Central memory CD8-positive, alpha-beta T cell (primary cell): ENCODE data around the gene RAB28.
A peak's percentile ranks its signal among the peaks of the same experiment; 100 is the strongest.

Experiments
- ATAC-seq: fragments of 150-1000 bp; cut with Tn5 transposase; replicated peaks from 2 replicates; pipeline ENCODE4 v1.10.0; 2022; ENCODE audit warnings: mild to moderate bottlenecking, moderate FRiP score, moderate number of reproducible peaks; ENCODE audit not compliant: poor library complexity, severe bottlenecking; ENCODE audit errors: extremely low read depth
- DNase-seq, 2 donors: peaks; one replicate each; pipeline ENCODE4 v3.0.0; 2021; ENCODE audit warnings: low spot score in 2 of 2
- H3K27ac Mint-ChIP-seq: one replicate; pipeline ENCODE4 v1.8.0; 2022; ENCODE audit warnings: low read depth, mild to moderate bottlenecking, moderate library complexity, mixed read lengths
- H3K27me3 Mint-ChIP-seq: one replicate; pipeline ENCODE4 v1.8.0; 2022; ENCODE audit warnings: mixed read lengths
- H3K36me3 Mint-ChIP-seq: one replicate; pipeline ENCODE4 v1.8.0; 2022; ENCODE audit warnings: mild to moderate bottlenecking, moderate library complexity, mixed read lengths; ENCODE audit not compliant: insufficient read depth
- H3K4me1 Mint-ChIP-seq: one replicate; pipeline ENCODE4 v1.8.0; 2022; ENCODE audit warnings: mixed read lengths
- H3K4me3 Mint-ChIP-seq: one replicate; pipeline ENCODE4 v1.8.0; 2022; ENCODE audit warnings: mild to moderate bottlenecking, moderate library complexity, mixed read lengths
- H3K9me3 Mint-ChIP-seq: one replicate; pipeline ENCODE4 v1.8.0; 2022; ENCODE audit warnings: mixed read lengths

RAB28 gene

DNA sequence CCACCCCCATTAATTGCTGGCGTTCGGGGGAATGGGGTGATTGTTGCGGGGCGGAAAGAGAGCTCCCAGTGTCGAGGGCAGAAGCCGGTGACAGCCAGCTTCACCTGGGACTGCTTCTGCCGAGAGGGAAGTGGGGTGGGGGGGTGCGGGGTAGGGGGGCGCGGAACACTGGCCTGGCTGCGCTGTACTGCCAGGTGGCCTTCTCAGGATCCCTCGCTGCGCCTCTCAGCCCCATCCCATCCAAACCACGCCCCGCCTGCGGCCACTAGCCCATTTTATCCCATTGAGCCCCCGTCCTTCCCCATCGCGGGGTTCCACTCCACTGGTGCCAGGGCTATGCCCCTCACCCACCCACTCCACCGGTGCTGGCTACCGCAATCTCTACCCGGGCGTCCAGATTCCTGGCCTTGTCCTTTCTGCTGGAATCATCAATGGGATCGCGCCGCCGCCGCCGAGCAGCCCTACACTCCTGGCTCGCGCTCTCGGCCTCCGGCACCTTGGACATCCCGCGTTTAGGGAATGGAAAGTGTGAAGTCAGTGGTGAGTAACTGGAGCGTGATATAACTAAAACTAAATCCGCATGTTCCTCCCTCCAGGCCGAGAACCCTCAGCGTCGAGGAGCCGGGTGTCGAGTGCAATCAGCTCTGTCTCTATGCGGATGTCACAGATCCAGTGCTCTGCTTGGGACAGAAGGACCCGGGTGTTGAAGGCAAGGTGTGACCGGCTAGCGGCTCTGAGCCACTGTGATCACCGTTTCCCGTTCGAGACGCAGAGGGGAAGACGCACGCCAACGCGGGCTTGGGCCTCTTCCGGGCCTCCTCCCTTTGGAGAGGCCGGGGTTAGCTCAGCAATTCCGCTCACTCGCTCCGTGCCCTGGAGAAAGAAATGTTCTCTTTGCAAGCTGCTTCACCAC is 39.7 kb upstream of the RAB28 start:
- H3K27me3 Mint-ChIP-seq: peaks cover 98% of the 10 kb centered on the region
- DNase-seq (no peak), ATAC-seq (no peak)
- peaks cover 16% of the 10 kb centered on the region for H3K4me1 Mint-ChIP-seq
- peaks cover 4% of the 10 kb centered on the region for H3K36me3 Mint-ChIP-seq
- H3K4me3 Mint-ChIP-seq: no peak overlapping the region
- peak overlapping the region; percentile 41 for H3K27ac Mint-ChIP-seq
- no peaks in the 10 kb centered on the region for H3K9me3 Mint-ChIP-seq

DNA sequence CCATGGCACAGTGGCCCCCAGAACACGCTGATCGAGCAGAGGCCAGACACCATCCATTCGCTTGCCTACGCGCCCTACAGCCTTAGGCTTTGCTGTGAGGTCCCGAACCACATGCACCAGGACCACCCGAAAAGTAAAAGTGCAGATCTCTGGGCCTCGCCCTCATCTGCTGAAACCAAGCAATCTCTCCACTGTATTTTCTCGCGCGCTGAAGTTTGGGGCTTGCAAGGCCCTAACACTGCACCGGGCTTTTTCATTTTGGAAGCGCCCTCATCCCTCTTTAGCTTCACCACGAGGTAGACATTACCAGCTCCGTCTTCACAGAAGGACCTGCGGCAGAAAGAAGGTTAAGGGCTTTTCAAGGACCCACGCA is 39.0 kb upstream of the RAB28 start:
- Mint-ChIP-seq H3K36me3 (peaks cover 2% of the 10 kb centered on the region), H3K4me1 (peaks cover 8% of the 10 kb centered on the region), H3K9me3 (no peaks in the 10 kb centered on the region), H3K4me3 (no peak overlapping the region), H3K27ac (peak overlapping the region; percentile 41), H3K27me3 (peaks cover 91% of the 10 kb centered on the region)
- DNase-seq: no peak
- no peak for ATAC-seq

DNA sequence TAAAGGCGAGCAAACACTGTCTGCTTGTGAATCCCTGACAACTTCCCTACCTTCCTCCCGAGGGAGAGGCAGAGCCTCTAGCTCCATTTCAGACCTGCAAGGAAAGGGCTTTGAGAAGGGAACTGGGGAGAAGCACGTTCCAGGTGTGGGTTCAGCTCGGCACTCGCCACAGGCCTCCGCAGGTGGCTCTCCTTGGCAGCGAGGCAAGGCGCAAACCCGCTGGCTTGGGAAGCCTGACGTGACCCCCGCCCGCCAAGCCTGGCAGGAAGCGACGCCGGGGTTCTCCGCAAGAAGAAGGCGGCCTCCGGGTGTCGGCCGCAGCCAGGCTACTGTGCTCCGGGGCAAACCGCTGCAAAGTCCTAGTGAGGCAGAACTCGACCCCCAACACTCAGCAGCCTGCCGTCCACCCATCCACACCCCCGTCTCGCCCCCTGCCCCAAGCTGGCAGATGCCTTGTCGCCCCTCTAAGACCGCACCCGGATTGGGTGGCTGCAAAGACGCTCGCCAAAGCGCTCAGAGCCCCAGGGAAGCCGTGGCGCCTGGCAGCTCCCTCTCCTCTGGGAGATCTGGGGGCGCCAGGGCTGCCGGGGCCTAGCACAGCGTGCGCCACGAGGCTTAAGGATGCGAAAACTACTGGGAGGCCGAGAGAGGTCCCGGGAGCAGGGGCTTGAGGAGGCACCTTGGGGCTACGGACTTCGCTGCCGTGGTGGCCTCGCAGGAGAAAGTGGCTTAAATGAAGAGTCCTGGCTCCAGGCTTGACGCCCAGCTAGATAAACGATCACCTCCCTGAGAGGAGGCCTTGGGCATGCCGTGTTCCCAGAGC is 38.4 kb upstream of the RAB28 start:
- no peak for ATAC-seq
- no peaks in the 10 kb centered on the region for H3K9me3 Mint-ChIP-seq
- H3K27ac Mint-ChIP-seq: peak overlapping the region; percentile 41
- H3K36me3 Mint-ChIP-seq: peaks cover 2% of the 10 kb centered on the region
- H3K4me3 Mint-ChIP-seq: no peak overlapping the region
- H3K4me1 Mint-ChIP-seq: peaks cover 5% of the 10 kb centered on the region
- H3K27me3 Mint-ChIP-seq: peaks cover 85% of the 10 kb centered on the region
- DNase-seq: no peak

- Mint-ChIP-seq H3K9me3 (no peaks in the 10 kb centered on the region), H3K4me3 (no peak overlapping the region), H3K4me1 (no peaks in the 10 kb centered on the region), H3K27ac (no peak overlapping the region), H3K36me3 (no peaks in the 10 kb centered on the region), H3K27me3 (peaks cover 81% of the 10 kb centered on the region)
- ATAC-seq (no peak), DNase-seq (no peak)
Measured at GRCh38 chr4:13521047-13521446, 36.9 kb upstream of the RAB28 start.

GRCh38 chr4:13516315-13516860 is 32.2 kb upstream of the RAB28 start:
- no peaks in the 10 kb centered on the region for H3K36me3 Mint-ChIP-seq
- no peaks in the 10 kb centered on the region for H3K9me3 Mint-ChIP-seq
- DNase-seq (no peak), ATAC-seq (no peak)
- H3K27ac Mint-ChIP-seq: no peak overlapping the region
- H3K4me3 Mint-ChIP-seq: no peak overlapping the region
- peaks cover 69% of the 10 kb centered on the region for H3K27me3 Mint-ChIP-seq
- no peaks in the 10 kb centered on the region for H3K4me1 Mint-ChIP-seq

DNA sequence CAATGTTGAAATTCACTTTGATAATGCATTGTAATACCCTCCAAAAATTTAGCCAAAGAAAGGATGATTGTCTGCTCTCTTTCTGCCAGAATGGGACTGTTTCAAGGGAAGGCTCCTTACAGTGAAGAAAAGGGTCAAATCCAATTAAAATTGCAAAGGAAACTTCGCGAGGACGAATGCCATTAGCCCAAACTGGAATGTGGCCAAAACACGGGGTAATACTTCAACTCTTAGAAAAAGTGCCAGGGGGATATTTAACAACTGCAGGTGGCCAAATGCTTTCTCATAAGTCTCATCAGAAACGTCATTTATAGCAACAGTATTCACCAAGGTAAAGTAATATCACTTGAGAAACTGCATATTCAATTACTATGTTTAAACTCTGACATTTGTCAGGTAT is 31.1 kb upstream of the RAB28 start:
- Mint-ChIP-seq H3K27ac (no peak overlapping the region), H3K27me3 (peaks cover 59% of the 10 kb centered on the region), H3K36me3 (no peaks in the 10 kb centered on the region), H3K4me3 (no peak overlapping the region), H3K9me3 (no peaks in the 10 kb centered on the region), H3K4me1 (no peaks in the 10 kb centered on the region)
- ATAC-seq (no peak), DNase-seq (no peak)

DNA sequence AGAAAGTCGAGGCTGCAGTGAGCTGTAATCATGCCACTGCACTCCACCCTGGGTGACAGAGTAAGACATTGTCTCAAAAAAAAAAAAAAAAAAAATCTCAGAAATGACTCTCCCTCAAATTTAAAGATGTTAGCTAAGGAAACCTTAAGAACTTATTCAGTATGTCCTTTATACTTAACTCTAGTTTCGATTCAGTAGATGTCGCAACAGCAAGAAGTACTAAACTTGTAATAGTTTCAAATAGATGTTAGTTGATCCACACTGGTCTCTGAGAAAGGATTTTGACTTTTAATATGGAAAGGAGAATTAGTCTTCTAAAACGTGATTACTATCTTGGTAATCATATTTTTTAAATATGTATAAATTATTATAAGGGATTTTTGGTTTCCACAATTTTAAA is 30.6 kb upstream of the RAB28 start:
- ATAC-seq: no peak
- peaks cover 54% of the 10 kb centered on the region for H3K27me3 Mint-ChIP-seq
- no peak overlapping the region for H3K27ac Mint-ChIP-seq

DNA sequence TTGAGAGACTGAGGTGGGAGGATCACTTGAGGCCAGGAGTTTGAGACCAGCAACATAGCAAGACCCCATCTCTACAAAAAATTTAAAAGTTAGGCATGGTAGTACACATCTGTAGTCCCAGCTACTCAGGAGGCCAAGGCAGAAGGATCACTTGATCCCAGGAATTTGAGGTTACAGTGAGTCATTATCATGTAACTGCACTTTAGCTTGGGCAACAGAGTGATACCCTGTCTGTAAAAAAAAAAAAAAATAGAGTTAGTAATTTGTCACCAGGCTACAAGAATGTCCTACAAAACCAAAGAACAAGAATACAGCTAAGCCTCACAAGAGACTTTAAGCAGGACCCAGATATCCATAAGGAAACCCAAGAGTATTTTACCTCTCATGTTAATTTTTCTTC is 27.0 kb upstream of the RAB28 start:
- Mint-ChIP-seq H3K4me3 (no peak overlapping the region), H3K36me3 (no peaks in the 10 kb centered on the region), H3K27ac (no peak overlapping the region), H3K4me1 (no peaks in the 10 kb centered on the region), H3K9me3 (no peaks in the 10 kb centered on the region), H3K27me3 (peaks cover 36% of the 10 kb centered on the region)
- no peak for DNase-seq
- ATAC-seq: no peak

More for the DNA sequence above, 30.6 kb upstream of the RAB28 start:
- Mint-ChIP-seq H3K36me3 (no peaks in the 10 kb centered on the region), H3K4me3 (no peak overlapping the region), H3K9me3 (no peaks in the 10 kb centered on the region), H3K4me1 (no peaks in the 10 kb centered on the region)
- DNase-seq: no peak

DNA sequence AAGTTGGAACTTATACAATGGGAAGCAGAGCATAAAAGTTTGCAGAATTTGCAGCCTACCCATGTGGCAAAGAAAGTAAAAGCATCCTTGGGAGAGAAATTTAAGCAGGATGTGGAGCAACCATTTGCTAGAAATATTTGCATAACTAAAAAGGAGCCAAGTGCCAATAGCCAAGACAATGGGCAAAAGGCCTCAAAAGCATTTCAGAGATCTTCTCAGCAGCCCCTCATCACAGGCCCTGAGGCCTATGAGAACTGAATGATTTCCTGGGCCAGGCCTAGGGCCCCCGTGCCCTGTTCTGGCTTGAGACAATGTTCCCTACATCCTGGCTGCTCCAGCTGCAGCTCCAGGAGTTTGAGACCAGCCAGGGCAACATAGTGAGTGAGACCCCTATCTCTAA is 25.3 kb upstream of the RAB28 start:
- no peaks in the 10 kb centered on the region for H3K4me1 Mint-ChIP-seq
- no peak overlapping the region for H3K27ac Mint-ChIP-seq
- DNase-seq: no peak
- no peak overlapping the region for H3K4me3 Mint-ChIP-seq
- H3K36me3 Mint-ChIP-seq: no peaks in the 10 kb centered on the region
- peaks cover 28% of the 10 kb centered on the region for H3K27me3 Mint-ChIP-seq
- H3K9me3 Mint-ChIP-seq: no peaks in the 10 kb centered on the region
- ATAC-seq: no peak

DNA sequence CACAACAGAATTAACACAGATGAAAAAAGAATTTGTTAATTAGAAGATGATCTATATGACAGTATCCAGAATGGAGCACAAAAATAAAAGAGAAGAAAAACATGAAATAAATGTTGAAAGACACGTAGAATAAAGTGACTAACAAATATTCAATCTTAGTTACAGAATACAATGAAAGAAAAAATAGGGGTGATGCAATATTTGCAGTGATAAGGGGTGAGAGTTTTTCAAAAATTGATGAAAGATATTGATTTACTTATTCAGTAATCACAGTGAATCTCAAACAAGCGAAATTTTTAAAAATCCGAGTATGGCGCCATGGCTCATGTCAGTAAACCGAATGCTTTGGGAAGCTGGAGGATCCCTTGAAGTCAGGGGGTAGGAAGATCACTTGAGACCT is 20.2 kb upstream of the RAB28 start:
- H3K27me3 Mint-ChIP-seq: peaks cover 50% of the 10 kb centered on the region
- H3K36me3 Mint-ChIP-seq: no peaks in the 10 kb centered on the region
- DNase-seq: no peak
- H3K9me3 Mint-ChIP-seq: no peaks in the 10 kb centered on the region
- no peak overlapping the region for H3K4me3 Mint-ChIP-seq
- H3K4me1 Mint-ChIP-seq: no peaks in the 10 kb centered on the region
- no peak overlapping the region for H3K27ac Mint-ChIP-seq
- no peak for ATAC-seq

DNA sequence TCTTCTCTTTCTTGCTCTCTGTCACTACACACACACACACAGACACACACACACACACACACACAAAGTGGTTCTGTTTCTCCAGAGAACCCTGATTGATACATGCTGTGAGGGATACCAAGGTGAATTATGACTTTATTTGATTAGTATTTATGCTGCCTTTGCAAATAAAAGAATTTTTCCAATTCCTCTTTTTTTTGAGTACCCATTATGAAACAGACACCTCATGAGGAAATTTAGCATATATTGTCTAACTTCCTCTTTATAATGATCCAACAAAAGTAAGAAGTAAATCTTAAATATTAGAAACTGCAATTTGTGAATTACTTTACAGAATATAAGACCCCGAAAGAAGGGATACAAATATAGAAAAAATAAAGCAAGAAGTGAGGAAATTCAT is 14.3 kb upstream of the RAB28 start:
- ATAC-seq: no peak
- Mint-ChIP-seq H3K36me3 (no peaks in the 10 kb centered on the region), H3K4me3 (no peak overlapping the region), H3K27ac (no peak overlapping the region), H3K27me3 (peaks cover 84% of the 10 kb centered on the region), H3K9me3 (no peaks in the 10 kb centered on the region), H3K4me1 (no peaks in the 10 kb centered on the region)
- DNase-seq: no peak

DNA sequence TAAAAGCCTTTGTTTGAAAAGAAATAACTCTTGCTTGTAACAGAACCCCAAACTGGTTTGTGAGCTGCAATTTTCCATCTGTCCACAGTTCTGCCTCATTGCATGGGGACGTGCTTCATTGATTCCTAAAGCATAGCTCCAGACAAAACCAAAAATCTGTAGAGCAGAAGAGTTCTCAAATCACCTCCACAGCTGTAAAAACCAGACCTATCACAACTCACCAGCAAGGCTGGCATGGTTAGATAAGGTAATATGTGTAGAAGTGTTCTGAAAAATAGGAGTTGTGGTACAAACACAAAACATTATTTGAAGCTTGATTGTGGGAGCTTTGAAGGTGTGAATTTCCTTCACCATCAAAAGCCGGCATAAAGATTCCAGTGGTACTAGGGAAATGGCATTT is 12.5 kb upstream of the RAB28 start:
- ATAC-seq (no peak), DNase-seq (no peak)
- H3K36me3 Mint-ChIP-seq: no peaks in the 10 kb centered on the region
- H3K9me3 Mint-ChIP-seq: no peaks in the 10 kb centered on the region
- H3K27me3 Mint-ChIP-seq: peaks cover 82% of the 10 kb centered on the region
- H3K27ac Mint-ChIP-seq: no peak overlapping the region
- no peak overlapping the region for H3K4me3 Mint-ChIP-seq
- no peaks in the 10 kb centered on the region for H3K4me1 Mint-ChIP-seq

GRCh38 chr4:13495753-13496152 is 11.6 kb upstream of the RAB28 start:
- Mint-ChIP-seq H3K4me1 (no peaks in the 10 kb centered on the region), H3K36me3 (no peaks in the 10 kb centered on the region), H3K4me3 (no peak overlapping the region), H3K27me3 (peaks cover 82% of the 10 kb centered on the region), H3K27ac (no peak overlapping the region), H3K9me3 (no peaks in the 10 kb centered on the region)
- DNase-seq (no peak), ATAC-seq (no peak)
